ENCODE results near the gene ARHGEF19.
A peak's percentile ranks its signal among the peaks of the same experiment; 100 is the strongest.
"Not testable (repeated sequence)": the region's sequence is repeated elsewhere in the genome, so short reads cannot be mapped to it uniquely, and the experiment has no call there.

Gene ARHGEF19

DNA sequence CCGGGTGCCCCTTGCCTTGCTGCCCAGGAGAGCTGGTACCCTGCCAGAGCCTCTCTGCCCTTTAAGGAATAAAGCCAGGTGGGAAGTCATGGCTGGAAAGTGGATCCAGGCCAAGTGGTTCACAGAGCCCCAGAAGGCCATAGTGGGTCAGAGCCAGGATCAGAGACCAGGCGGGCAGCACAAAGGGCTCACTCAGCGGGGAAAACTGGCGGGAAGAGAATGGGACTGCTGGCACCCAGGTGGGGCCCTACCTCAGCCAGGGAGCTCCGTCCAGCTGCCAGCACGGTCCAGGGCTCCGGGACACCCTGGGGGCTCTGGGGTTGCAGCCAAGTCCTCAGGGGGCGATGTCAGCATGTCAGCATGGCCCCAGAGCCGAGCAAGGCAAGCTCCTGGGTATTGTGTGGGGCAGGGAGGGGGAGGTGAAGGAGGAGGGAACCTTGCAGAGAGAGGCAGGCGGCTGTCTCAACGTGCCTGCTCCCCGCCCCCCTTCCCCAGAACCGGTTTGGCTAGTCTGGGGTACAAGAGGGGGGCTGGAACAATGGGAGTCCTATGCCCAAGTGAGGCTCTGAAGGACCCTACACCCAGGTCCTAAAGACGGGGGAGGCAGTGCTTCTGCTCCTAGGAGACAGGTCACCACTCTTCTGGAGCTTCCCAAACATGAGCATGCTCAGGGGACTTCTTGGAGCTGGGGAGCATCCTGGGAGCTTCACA lies at the start of gene ARHGEF19:
Gene ARHGEF19 (minus strand): TSS at position 402 of the 711 bp plus-strand sequence. CDS start 3,598 bp downstream, outside the sequence.
- peak; percentile 28 for DNase-seq

DNA sequence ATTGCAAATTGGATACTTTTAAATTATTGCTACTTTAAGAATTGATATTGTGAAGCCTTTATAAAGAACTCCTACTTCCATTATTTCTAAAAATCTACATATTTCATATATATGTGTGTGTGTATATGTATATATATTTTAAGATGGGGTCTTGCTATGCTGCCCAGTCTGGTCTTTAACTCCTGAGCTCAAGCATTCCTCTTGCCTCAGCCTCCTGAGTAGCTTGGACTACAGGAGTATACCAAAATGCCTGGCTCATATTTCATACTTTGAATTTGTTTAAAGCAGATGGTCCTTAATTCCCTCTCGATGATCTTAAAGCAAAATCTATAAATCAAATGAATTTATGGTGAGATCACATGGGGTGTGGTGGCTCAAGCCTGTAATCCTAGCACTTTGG lies 49.6 kb upstream of the ARHGEF19 start:
- no peak for DNase-seq

DNA sequence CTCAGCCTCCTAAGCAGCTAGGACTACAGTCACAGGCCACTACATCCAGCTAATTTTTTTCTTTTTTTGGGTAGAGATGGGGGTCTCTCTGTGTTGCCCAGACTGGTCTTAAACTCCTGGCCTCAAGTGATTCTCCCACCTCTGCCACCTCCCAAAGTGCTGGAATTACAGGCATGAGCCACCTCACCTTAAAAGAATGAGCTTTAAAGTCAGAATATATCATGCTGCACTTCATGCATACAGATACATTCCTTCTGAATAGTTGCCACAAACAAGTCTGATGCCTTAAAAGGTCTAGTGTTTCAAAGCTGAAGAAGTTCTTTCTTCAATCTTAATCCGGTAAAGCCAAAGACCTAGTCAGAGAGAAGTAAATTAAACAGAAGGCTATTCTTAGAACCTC lies 48.4 kb upstream of the ARHGEF19 start:
- DNase-seq = no peak

DNA sequence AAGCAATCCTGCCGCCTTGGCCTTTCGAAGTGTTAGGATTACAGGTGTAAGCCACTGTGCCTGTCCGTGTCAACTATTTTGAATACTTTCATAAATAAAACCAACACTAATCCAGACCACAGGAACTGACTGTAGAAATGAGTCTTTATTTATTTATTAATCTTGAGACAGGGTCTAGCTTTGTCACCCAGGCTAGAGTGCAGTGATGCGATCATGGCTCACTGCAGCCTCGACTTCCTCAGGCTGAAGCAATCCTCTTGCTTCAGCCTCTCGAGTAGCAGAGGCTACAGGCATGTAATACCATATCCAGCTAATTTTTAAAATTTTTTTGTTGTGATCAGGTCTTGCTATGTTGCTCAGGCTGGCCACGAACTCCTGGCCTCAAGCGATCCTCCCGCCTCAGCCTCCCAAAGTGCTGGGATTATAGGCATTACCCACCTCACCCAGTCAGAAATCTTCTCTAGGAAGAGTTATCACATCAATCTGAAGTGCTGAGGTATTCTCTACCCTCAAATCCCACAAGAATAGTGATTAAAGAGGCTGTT lies 46.2 kb upstream of the ARHGEF19 start:
- no peak for DNase-seq

DNA sequence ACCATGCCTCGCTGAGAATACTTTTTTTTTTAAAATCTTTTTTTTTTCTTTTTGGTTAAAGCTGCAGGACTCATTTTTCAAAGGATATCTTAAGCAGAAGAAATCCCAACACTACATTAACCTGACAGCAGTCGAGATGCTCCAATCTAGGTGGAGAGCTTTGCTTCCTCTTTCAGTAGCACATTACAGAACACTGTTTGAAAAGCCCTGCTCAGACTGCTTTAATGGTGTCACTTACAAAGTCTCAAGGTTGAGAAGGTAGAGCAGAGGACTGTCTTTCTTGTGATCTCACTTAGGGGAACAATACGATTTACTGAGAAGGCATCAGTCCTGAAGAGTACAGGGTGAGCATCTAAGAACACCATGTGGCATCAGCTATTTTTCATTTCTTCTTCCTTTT lies 45.5 kb upstream of the ARHGEF19 start:
- DNase-seq = no peak

DNA sequence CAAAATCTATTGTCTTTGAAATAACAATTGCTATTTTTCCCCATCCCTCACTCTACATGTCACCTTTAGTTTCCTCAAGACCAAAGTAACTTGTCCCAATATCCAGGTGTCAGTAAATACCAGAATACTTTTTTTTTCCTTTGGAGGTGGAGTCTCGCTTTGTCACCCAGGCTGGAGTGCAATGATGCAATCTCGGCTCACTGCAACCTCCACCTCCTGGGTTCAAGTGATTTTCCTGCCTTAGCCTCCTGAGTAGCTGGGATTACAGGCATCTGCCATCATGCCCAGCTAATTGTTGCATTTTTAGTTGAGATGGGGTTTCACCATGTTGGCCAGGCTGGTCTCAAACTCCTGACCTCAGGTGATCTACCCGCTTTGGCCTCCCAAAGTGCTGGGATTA lies 45.1 kb upstream of the ARHGEF19 start:
- DNase-seq = not testable (repeated sequence)

DNA sequence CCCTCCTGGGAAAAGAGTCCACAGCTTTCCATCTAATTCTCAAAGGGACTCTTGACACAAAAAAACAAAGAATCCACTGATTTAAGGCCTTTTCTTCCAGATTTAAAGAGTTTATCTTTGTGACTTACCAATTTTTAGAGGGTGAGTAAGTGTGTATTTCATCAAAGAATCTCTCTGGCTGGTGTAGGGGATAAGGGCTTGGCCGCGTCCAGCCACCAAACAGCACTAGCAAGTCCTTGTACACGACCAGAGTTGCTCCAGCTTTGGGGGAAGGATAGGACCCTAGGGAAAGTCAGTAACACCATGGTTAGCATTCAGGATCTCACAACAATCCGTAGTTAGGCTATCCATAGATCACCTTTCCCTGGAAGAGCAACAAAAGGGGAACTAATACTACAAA lies 44.0 kb upstream of the ARHGEF19 start:
- DNase-seq = no peak

DNA sequence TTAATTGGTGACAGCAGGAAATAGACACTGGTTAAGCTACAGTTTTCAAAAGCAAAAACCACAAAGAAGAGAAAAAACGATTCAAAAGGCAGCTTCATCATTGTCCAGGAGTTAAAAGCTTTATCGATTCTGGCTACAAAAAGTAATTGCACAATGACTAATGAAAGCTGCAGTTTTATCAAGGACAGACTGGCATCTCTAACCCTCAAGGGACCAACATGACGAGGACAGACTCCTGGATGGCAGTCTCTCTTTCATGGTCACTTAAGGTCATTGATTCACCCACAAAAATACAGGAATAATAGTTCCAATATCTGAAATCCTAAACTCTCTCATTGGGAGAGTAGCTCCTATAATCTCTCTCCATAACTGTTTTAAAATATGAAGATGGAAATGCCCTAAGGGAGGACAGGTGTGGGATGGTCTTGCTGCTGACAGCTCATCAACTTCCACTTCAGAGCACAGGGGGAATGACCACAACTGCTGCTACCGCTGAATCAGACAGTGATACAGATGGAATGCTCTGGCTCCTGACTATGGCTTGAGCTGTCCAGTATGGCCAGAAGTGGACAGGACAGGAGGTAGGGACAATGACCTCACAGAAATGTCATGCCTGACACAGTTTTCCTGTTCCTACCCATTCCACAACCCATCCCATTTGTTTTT lies 41.9 kb upstream of the ARHGEF19 start:
- DNase-seq = no peak

DNA sequence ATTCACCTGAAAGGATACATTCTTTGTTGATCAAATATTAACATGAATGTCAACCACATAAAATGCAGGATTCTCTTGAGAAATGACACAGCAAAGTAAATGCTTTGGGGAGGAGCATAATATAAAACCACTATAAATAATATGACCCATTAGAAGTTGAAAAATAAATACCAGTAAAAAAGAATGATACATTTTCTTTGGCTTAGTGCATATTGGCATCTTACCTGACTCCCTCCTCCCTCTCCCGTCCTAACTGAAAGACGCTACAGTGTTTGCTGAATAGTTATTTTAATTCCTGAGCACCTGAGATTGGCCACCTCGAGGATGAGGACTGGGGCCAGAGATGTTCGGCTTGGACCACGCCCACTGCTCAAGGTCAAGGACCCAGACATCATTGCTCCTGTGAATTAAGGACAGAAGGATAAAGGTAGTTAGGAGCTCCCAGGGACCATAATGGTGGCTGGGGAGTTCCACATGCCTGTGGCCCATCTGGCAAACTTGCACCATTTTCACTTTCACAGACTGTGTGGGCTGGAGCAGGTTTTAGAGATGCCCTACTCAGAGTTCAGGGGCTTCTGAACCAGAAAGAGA lies 41.0 kb upstream of the ARHGEF19 start:
- no peak for DNase-seq

DNA sequence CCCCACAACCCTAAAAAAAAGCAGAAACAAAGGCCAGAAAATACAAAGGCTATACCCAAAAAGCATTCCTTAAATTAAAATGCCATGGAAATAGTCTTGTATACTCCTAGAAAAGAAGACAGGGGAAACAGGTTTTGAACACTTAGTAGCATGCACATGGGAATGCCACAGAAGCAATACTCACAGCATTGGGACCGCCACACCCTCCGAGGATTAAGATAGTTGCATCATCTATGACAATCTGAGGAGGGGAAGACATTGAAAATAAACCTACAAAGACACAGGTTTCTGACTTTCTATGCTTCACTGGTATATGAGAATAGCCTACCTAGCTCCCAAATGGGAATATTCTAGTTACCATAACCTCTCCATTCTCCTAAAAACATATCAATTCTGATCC lies 40.5 kb upstream of the ARHGEF19 start:
- DNase-seq = no peak

DNA sequence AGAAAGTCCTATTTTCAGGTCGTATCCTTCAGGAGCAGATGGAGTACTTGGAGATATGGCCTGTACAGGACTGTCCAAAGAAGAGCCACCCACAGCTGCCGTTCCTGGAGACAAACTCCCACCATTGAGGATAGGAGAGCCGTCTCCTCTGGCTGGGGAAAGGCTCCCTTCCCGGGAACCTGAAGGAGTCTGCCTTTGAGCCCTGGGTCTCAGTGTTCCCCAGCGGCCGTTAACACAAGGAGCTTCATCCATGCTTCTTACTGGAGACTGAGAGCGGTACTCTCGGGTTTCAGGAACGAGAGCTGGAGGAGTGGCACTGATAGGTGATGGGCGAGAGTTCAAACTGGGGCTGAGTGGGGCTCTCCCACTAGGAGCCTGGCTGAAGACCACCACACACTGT lies 38.9 kb upstream of the ARHGEF19 start:
- DNase-seq = no peak

DNA sequence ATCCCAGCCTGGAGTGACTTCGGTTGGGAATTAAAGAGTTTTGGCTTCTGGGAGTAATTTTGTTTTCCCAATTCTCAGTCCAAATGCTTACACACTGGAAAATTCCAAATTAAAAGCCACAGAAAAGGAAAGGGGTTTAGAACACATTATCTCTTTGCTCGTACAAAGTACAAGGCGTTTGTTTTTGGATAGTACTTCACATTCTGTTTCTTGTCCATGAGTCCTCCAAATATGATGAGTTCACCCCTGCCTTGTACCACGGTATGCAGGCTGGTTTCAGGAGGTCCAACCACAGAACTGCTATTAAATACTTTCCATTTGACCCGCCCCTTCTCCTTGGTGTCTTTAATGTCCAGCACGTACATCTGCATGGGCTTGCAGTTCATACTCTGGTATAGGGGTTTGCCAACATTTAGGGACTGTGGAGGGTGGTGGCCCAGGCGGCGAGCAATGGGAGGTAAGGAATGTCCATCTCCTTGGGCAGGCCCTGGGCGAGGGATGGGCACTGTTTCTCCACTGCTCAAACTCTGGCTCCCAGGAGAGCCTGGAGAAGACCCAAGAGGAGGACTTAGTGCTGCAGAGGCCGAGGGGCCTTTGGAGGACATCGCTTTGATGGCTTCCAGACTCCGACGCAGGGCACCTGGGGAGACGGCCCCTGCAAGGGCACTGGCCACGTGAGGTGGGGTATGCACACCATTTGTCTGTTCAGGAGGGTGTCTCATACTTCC lies 38.2 kb upstream of the ARHGEF19 start:
- no peak for DNase-seq

DNA sequence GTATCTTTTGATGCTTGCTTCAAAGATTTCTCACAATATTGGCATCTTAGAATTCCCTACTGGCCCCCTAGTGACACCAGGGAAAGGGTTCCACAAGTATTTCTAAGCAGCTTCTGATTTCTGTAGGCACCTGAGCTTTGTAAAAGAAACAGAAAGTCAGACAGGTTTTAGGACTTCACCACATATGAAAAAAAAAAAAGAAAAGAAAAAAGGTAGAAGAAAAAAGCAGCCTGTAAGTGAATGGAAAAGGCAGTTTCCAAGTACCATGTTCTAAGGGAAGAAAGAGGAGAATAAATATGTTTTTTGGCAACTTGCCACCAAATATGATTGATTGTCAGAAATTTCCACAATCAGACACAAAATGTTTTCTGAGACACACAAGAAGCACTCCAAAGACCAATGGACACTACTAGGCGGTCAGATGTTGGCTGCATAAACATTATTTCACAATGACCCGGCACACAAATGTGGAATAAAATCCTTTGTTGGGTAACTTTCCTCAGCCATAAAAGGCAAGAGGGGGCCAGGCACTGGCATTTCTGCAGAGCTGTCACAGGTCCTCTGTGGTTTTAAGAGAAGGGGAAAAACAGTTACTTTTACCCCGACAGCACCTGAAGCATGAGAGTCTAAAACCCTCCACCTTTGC lies 37.3 kb upstream of the ARHGEF19 start:
- no peak for DNase-seq

DNA sequence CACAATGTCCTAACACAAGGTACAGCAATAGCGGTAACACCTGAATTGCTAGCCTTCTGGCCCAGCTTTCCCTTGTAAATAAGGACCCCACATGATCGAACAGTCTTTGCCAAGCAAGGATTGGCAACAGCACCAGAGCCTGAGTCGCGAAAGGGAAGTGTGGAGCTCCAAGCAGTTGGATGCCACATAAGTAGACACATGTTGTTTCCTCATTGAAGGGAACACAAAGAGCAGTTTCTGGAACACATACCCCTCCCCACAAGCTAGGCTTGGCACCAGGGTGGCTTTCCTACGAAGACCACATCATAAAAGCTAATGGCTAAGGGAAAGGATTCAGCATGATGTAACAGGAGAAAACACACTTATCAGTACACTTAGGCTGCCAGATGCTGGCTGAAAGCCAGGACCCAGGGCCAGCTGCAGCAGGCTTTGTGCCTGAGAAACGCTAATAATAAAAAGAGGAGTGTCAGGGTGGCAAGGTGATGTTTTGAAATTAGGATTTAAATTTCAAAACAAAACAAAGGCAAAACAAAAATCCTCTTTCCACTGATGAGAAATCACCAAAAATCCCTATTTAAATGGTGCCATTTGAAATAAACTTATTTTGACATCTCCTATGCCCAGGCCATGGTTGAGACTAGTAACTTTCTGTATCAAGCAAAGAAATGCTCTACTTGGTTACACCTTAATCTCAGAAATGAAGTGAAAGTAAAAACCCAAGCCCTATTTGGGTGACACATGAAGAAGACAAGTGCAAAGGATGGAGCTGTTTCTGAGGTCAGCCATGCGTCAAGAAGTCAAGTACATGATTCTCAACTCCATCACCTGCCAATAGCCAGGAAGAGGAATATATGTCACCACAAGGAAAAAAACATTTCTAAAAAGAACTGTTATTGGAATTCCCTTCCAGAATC lies 36.4 kb upstream of the ARHGEF19 start:
- DNase-seq = peak; percentile 96

DNA sequence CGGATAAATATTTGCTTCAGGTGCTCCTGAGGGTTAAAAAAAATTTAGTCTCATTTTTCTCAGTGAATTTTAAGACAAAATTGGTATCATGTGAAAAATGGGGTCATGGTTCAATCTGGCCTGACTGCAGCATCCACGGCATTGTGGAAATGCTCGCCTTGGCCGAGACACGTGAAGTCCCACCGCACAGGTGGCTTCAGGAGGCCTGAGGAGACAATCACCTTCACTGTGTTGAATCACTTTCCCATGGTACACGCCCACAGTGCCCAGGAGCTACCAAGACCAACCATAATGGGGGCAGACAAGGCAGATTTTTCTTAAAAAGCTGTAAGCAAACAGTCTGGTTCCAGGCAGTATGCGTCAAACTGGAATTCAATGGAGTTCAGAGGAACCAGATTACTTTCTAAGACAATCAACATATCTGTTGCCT lies 35.6 kb upstream of the ARHGEF19 start:
- no peak for DNase-seq

DNA sequence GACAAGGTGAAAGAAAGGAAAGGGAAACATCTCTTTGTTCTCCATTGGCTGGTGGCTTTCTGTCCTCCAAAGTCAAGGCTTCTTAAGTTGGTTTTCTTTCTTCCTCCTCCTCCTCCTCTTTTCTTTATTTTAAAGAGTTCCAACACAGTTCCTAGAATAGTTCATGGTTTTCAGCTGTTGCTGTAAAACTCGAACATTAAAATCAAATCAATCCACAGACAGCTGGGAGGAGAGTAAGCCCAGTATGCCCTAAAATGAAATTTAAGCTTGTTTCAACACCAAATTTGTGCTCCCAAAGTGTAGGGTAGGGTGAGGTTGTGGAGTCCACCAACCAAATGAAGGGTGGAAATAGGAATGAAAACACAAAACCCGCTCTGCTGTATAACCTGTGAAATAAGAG lies 35.0 kb upstream of the ARHGEF19 start:
- DNase-seq = no peak

DNA sequence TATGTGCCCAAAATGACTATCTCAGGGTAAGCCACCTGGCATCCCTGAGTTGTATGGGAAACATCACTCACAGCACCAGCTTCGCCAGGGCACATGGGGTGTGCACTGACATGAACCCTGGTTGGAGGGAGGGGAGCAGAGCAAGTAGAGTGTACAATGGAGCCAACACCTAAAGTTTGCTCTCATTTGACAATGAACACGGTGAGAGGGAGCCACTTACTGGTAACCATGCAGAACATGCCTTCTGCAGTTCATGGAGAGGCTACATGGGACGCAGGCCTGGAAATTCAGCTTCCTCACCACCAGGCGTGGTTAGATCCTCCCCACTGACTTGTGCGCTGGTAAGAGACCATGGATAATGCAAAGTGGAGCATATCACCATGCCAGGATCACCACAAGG lies 34.5 kb upstream of the ARHGEF19 start:
- no peak for DNase-seq

DNA sequence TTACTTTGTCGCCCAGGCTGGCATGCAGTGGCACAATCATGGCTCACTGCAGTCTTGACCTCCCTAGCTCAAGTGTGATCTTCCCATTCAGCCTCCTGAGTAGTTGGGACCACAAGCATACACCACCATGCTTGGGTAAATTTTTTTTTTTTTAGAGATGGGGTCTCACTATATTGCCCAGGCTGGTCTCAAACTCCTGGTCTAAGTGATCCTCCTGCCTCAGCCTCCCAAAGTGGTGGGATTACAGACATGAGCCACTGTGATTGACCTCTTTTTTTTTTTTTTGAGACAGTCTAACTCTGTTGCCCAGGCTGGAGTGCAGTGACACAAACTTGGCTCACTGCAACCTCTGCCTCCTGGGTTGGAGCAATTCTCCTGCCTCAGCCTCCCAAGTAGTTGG lies 33.8 kb upstream of the ARHGEF19 start:
- not testable (repeated sequence) for DNase-seq

DNA sequence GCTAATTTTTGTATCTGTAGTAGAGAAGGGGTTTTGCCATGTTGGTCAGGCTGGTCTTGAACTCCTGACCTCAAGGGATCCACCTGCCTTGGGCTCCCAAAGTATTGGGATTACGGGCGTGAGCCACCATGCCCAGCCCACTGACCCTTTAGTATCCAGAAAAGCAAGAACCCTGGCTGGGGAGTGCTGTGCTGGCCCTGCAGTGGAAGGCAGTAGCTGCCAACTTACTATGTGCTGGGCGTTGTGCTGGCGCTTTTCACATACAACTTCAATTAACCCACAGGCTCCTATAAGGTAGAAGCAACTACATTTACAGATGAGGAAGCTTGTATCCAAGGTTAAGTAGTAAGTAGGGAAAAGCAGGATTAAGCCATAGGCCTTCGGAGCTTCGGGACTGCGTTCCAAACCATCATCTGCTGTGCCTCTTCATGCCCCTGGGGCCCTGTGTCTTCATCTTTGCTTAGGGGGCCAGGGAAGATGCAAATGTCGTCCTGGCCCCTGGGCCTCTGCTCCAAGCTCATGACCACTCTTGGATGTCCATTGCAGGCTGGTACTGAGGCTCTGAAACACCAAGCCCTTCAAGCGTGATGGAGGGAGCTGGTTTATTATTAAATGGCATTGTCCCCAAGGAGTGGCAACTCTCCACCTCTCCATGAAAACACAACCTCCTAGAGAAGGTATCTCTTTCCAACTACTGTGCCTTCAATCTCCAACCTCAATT lies 33.2 kb upstream of the ARHGEF19 start:
- no peak for DNase-seq

DNA sequence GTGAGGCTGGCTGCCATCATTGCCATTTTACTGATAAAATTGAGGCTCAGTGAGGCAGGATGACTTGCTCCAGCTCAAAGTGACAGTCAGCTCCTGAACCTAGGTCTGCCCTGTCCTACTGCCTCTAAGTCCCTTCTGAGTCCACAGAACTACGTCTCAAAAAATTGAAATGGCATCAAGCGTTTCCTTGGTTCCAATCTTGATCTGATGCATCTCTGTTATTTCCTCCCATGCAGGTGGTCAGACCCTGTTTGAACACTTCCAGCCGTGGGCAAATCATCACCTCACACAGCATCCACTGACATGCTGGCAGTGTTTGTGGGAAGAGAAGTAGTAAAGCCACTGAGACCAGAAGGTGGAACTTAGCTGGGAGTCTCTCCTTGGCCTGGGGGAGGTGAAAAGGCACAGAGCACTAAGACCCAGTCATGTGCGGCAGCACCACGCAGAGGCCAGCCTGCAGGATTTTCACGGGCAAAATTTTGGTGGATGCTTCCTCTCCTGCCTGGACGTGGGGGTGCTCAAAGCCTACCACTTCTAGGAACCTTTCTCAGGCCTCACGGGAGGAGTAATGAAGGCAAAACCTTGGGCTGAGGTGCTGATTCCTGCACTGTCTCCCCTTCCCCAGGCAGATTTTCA lies 32.3 kb upstream of the ARHGEF19 start:
- DNase-seq = no peak
